H7 (cell line): ENCODE data around the gene ERC2. TPM values are rescaled to one million over a fixed set of nuclear protein-coding genes. Genes with fewer than 3 reads are reported as not detected.

Source experiments
- DNase-seq: peaks from one replicate; pipeline ENCODE4 v3.0.0; 2012
- H3K27me3 ChIP-seq: 2 replicates; pipeline ENCODE4 v1.6.0; 2011; ENCODE audit warnings: mild to moderate bottlenecking, low read length; ENCODE audit not compliant: control insufficient read depth, insufficient read depth
- H3K36me3 ChIP-seq: replicated peaks from 2 replicates; pipeline ENCODE4 v1.5.1; 2011; ENCODE audit warnings: low read length; ENCODE audit not compliant: control insufficient read depth, insufficient read depth
- H3K4me3 ChIP-seq: 2 replicates; pipeline ENCODE4 v1.5.1; 2011; ENCODE audit warnings: low read depth, mild to moderate bottlenecking, control low read depth, low read length, moderate library complexity; ENCODE audit not compliant: insufficient read depth
- total RNA-seq: library from RNA; depleted of rRNA; stranded (reverse); fragments of >200 nt; shearing (Covaris generic); gene quantifications from 2 replicates; pipeline ENCODE4 v1.2.3, GENCODE V29; 2014

ERC2 gene
- total RNA-seq, 1 experiment from 2014 or later: 2.4 TPM

- Histone ChIP-seq H3K27me3 (no peaks in the 10 kb centered on the region), H3K36me3 (no peaks in the 10 kb centered on the region), H3K4me3 (no peak overlapping the region)
- DNase-seq: no peak
Measured at GRCh38 chr3:56459719-56460118, 8.5 kb downstream of the ERC2 start.

- DNase-seq: no peak
- Histone ChIP-seq H3K4me3 (no peak overlapping the region), H3K27me3 (no peaks in the 10 kb centered on the region), H3K36me3 (no peaks in the 10 kb centered on the region)
Measured at GRCh38 chr3:56459104-56459496, 9.2 kb downstream of the ERC2 start.

GRCh38 chr3:56458496-56459103 is 9.7 kb downstream of the ERC2 start:
- no peaks in the 10 kb centered on the region for H3K36me3 ChIP-seq
- no peak for DNase-seq
- H3K4me3 ChIP-seq: no peak overlapping the region

GRCh38 chr3:56456117-56456516 is 12.2 kb downstream of the ERC2 start:
- H3K36me3 ChIP-seq: no peaks in the 10 kb centered on the region
- no peak for DNase-seq

More at GRCh38 chr3:56458496-56459103, 9.7 kb downstream of the ERC2 start:
- H3K27me3 ChIP-seq: no peaks in the 10 kb centered on the region

GRCh38 chr3:56453011-56453410 is 15.3 kb downstream of the ERC2 start:
- H3K36me3 ChIP-seq: no peaks in the 10 kb centered on the region
- no peak for DNase-seq
- no peak overlapping the region for H3K4me3 ChIP-seq
- H3K27me3 ChIP-seq: no peaks in the 10 kb centered on the region

More at GRCh38 chr3:56456117-56456516, 12.2 kb downstream of the ERC2 start:
- Histone ChIP-seq H3K4me3 (no peak overlapping the region), H3K27me3 (no peaks in the 10 kb centered on the region)

- no peak for DNase-seq
- no peaks in the 10 kb centered on the region for H3K27me3 ChIP-seq
- no peaks in the 10 kb centered on the region for H3K36me3 ChIP-seq
- H3K4me3 ChIP-seq: no peak overlapping the region
Measured at GRCh38 chr3:56452085-56452484, 16.2 kb downstream of the ERC2 start.

- DNase-seq: no peak
- Histone ChIP-seq H3K36me3 (no peaks in the 10 kb centered on the region), H3K27me3 (no peaks in the 10 kb centered on the region), H3K4me3 (no peak overlapping the region)
Measured at GRCh38 chr3:56443372-56443771, 24.9 kb downstream of the ERC2 start.

- Histone ChIP-seq H3K36me3 (no peaks in the 10 kb centered on the region), H3K27me3 (no peaks in the 10 kb centered on the region), H3K4me3 (no peak overlapping the region)
- no peak for DNase-seq
Measured at GRCh38 chr3:56428667-56429066, 39.6 kb downstream of the ERC2 start.

GRCh38 chr3:56424885-56425284 is 43.4 kb downstream of the ERC2 start:
- DNase-seq: no peak
- Histone ChIP-seq H3K36me3 (no peaks in the 10 kb centered on the region), H3K4me3 (no peak overlapping the region), H3K27me3 (no peaks in the 10 kb centered on the region)

GRCh38 chr3:56424336-56424735 is 43.9 kb downstream of the ERC2 start:
- Histone ChIP-seq H3K4me3 (no peak overlapping the region), H3K36me3 (no peaks in the 10 kb centered on the region), H3K27me3 (no peaks in the 10 kb centered on the region)
- no peak for DNase-seq

- Histone ChIP-seq H3K4me3 (no peak overlapping the region), H3K27me3 (no peaks in the 10 kb centered on the region), H3K36me3 (no peaks in the 10 kb centered on the region)
- no peak for DNase-seq
Measured at GRCh38 chr3:56423661-56424099, 44.6 kb downstream of the ERC2 start.

- peak; percentile 19 for DNase-seq
- no peaks in the 10 kb centered on the region for H3K36me3 ChIP-seq
- H3K4me3 ChIP-seq: no peak overlapping the region
- no peaks in the 10 kb centered on the region for H3K27me3 ChIP-seq
Measured at GRCh38 chr3:56422316-56422715, 46.0 kb downstream of the ERC2 start.

- DNase-seq: no peak
- Histone ChIP-seq H3K36me3 (no peaks in the 10 kb centered on the region), H3K4me3 (no peak overlapping the region), H3K27me3 (no peaks in the 10 kb centered on the region)
Measured at GRCh38 chr3:56421205-56421604, 47.1 kb downstream of the ERC2 start.

GRCh38 chr3:56415652-56416051 is 52.6 kb downstream of the ERC2 start:
- Histone ChIP-seq H3K27me3 (no peaks in the 10 kb centered on the region), H3K4me3 (no peak overlapping the region), H3K36me3 (no peaks in the 10 kb centered on the region)
- no peak for DNase-seq

- H3K27me3 ChIP-seq: no peaks in the 10 kb centered on the region
- no peak overlapping the region for H3K4me3 ChIP-seq
- H3K36me3 ChIP-seq: no peaks in the 10 kb centered on the region
- peak; percentile 20 for DNase-seq
Measured at GRCh38 chr3:56413911-56414310, 54.4 kb downstream of the ERC2 start.

- Histone ChIP-seq H3K4me3 (no peak overlapping the region), H3K36me3 (no peaks in the 10 kb centered on the region), H3K27me3 (no peaks in the 10 kb centered on the region)
- no peak for DNase-seq
Measured at GRCh38 chr3:56411166-56411565, 57.1 kb downstream of the ERC2 start.
